Measurements from ENCODE around the gene ALK. TPM values are rescaled to one million over a fixed set of nuclear protein-coding genes. Genes with fewer than 3 reads are reported as not detected.

Gene ALK
- total RNA-seq, 1 donor from 2014 or later = 0.08 TPM

DNA sequence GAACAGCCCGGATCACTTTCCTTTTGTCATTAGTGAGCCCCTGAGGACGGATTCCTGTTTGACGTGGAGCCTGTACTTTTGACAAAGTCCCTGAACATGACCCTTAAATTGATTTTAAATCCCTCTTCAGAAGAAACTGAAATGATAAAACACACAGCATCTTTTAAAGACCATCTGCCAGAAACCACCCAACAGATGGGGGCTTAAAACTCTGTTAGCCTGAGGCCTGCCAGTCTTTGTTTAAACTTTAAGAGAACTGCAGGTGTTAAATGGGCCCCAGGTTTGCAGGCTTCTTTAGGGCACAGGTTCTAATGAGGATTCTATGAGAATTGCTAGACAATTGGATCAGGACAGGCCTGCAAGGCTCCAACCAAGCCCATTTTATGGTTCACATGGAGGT lies 177.9 kb downstream of the ALK start:
- no peak for ATAC-seq
- DNase-seq (ENCODE audit: missing footprints) = no peak
- intact Hi-C loops (cut with DNase I) = no loop called here

DNA sequence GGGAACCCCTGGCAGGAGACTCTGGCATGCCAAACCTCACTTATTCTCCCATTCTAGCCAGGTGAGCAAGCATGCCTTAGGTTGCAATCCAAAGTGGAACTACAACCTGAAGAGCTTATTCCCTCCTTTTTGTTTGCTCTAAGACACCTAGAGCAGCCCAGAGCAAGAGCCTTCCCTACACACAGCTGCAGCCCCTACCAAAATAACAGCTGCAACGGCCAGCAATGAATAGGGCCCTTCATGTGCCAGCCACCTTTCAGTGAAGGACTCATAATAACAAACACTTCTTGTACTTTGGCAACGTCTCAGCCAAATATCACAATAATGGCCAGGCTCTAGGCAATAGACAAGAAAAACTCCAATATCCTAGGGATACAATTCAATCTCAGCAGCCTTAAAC lies 178.7 kb downstream of the ALK start:
- intact Hi-C loops (cut with DNase I) = no loop called here
- DNase-seq (ENCODE audit: missing footprints) = no peak
- ATAC-seq = no peak

DNA sequence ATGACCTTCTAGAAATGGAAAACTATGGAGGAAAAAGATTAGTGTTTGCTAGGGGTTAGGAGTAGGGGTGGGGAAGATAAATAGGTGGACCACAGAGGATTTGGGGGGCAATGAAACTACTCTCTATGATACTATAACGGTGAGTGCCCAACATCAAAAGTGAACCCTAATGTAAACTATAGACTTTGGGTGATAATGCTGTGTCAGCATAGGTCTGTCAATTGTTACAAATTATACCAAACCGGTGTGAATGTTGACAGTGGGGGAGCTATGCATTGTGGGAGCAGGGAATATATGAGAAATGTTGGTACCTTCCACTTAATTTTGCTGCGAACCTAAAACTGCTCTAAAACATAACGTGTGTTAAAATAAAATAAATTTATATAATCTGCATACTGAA lies 180.3 kb downstream of the ALK start:
- DNase-seq (ENCODE audit: missing footprints) (no peak), ATAC-seq (no peak)
- intact Hi-C loops (cut with DNase I) = no loop called here

DNA sequence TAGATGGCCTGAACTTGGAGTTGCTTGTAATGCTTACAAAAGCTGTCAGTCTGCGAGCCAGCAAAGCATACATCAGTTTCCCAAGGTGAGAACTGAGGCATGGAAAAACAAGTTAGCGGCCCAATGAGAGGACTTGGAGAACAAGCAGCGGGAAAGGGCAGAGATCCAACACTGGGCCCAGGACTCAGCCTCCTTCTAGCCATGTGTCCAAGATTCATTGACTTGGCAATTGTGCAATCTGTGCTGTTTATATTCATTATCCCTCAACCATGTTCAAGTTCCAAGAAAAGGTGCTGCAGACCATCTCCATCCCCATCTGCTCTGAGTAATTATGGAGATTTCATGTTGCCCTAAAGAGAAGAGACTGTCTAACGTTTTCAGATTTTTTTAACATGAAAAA lies 187.4 kb downstream of the ALK start:
- intact Hi-C loops (cut with DNase I) = no loop called here

DNA sequence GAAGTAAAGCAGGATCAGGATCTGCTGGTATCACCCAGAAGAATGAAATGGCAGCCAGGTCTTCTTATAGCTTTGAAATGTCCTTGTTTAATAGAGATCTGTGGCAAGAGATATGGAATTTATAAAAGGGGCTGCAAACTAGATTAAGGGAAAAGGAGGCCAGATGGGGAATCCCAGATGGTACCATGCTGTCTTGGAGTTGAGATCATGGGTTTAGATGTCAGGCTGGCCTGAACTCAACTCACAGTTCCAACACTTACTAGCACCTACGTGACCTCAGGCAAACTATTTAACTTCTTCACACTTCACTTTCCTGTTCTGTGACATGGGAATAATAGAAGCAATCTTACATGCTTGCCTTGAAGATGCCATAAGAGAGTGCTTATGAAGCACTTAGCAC lies 188.2 kb downstream of the ALK start:
- ATAC-seq (no peak), DNase-seq (ENCODE audit: missing footprints) (no peak)
- intact Hi-C loops (cut with DNase I) = no loop called here

More for the DNA sequence above, 187.4 kb downstream of the ALK start:
- ATAC-seq (no peak), DNase-seq (ENCODE audit: missing footprints) (no peak)

DNA sequence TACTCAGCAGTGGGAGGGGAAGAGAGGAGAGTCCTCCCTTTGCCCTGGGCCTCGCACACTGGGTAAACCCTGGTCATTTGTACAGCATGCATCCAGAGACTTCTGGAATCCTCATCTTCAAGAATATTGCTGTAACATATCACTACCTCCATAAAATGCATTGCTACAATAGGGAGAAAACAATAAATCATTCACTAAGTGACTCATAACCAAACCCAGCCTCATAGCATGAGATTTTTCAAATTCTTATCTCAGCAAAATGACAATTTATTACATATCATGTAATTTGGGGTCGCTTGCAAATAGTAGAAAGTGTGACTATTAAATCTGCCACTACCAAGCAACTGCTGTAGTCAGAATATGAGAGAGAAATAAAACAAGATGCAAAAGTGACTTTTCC lies 189.4 kb downstream of the ALK start:
- ATAC-seq (no peak), DNase-seq (ENCODE audit: missing footprints) (no peak)
- intact Hi-C loops (cut with DNase I) = no loop called here

DNA sequence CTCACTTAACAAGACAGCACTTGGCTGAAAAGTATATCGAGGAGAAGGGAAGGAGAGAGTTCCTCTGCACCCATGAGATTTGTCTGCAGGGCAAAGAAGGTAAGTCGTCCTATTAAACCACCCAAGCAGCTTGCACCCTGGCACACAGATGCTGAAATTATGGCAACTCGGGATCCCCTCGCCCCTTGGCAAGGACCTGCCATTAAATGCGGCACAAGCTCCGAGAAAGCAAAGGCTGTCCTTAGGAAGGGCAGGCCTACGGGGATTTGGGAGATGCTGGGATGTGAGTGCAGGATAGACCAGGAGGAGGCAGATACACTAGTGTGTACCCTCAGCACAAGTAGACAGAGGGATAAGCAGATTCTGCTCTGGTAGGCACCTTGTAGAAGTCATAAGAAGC lies 191.5 kb downstream of the ALK start:
- DNase-seq (ENCODE audit: missing footprints) (no peak), ATAC-seq (no peak)
- intact Hi-C loops (cut with DNase I) = no loop called here

DNA sequence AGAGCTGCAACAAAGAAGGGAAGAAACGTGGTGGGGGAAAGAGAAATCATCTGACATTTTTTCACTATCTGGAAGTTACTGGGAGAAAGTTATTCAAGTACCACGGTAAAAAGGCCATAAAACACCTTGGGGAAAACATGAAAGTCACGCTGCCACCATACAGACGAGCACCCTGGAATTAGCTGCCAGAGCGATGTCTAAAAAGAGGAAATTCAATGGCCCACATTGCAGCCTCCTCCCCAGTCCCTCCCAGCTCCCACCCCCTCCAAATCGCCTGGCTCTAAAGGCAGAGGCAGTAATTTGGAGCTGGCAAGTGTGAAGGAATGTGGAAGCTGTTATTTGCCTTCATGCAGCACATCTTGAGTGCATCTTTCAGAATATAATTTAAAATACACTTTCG lies 192.0 kb downstream of the ALK start:
- ATAC-seq (no peak), DNase-seq (ENCODE audit: missing footprints) (no peak)
- intact Hi-C loops (cut with DNase I) = no loop called here

DNA sequence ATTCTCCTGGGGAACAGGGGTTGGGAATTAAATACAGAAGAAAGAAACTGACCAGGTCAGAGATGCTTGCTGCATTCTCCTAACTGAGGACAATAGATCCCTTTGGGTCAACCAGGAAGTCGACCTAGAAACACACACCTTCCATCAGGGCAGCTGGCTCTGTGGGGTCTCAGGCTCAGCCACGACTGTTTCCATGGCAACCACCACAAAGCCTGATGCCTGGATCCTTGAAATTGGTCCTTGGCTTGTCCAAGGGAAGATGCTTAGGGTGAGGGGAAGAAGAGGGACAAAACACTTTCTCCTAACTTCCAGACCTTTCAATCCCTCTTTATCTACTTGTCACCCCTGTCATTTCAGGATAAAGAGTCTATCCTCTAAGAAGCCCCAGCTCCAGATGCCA lies 194.4 kb downstream of the ALK start:
- intact Hi-C loops (cut with DNase I) = no loop called here
- DNase-seq (ENCODE audit: missing footprints) (no peak), ATAC-seq (no peak)

DNA sequence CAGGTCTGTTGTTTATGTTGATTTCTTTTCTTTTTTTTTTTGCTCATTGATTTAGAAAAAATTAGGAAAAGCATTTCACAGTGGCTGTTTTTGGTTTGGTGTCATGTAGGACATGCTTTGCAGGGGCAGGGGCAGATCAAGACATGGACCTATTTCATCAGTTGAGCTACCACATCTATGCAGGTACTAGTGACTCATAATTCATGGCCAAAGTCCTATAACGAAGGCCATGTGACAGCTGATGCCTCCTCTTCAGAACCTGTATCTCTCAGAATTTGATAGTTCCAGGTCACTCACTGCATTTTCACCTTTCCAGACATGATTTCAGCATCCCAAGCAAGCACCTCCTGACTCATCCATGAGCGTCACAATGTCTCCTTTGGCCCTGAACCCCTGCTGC lies 195.8 kb downstream of the ALK start:
- intact Hi-C loops (cut with DNase I) = no loop called here
- no peak for ATAC-seq

DNA sequence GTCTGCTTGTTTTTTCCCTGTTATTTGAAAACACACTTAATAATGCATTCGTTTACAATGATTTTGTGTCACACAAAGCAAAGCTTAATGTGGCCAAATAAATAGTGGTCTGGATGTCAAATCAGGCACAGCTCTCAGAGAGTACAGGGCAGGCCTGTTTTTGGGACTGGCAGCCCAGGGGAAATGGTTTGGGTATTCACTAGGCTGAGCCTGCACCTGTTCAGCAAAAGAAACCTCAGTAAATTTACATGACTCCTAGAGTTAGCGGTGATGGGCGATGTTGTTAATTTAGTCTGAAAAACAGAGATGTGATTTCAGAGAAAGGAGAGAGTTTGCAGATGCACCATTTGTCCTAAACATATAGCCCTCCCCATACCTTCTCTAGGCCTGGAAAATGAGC lies 197.1 kb downstream of the ALK start:
- ATAC-seq (no peak), DNase-seq (ENCODE audit: missing footprints) (no peak)
- intact Hi-C loops (cut with DNase I) = no loop called here

More for the DNA sequence above, 195.8 kb downstream of the ALK start:
- no peak for DNase-seq (ENCODE audit: missing footprints)

DNA sequence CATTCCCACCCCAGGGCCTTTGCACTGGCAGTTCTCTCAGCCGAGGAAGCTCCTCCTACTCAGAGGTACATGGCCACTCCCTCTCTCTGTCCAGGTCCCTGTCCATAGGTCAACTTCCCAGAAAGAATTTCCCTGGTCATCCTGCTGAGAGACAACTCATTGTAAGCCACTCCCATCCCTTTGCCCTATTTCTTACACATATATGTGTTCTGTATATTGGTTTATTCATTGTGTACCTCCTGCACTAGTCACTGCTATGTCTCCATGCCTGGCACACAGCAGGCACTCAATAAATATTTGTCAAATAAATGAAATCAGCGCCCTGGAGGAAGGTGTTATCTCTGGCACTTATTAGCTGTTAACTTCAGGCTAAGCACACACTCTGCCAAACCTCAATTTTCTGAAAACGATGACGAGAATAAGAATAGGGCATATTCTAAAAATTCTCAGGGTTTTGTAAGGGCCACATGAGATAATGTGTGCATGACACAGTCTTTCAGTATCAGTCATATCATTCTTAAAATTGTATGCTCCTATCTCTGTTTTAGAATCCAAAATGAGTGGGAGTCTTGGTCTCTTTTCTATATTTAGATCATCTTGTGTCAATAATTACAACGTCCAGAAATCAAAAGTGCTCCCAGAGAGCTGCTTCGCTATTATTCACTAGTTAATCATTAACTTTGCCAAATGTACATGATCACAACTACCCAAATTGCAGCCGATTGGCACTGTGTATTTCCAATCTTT lies 198.0 kb downstream of the ALK start:
- DNase-seq (ENCODE audit: missing footprints) = no peak
- no peak for ATAC-seq
- intact Hi-C loops (cut with DNase I) = no loop called here

DNA sequence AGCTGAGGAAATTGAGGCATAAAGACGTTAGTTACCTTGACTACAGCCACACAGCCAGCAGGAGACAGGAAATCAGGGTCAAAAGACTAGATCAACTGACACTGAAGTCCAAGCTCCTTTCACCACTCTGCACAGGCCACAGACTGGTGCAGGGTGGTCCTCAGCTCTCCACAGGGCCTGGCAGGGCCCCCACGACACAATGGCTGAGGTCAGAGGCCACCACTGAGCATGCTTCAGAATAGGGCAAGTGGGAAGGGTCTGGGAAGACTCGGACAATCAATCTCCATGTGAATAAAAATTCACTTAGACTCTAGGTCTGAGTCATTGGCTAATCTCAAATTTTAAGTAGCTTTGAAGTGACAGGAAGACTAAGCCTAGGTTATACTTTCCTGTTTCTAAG lies 201.7 kb downstream of the ALK start:
- intact Hi-C loops (cut with DNase I) = no loop called here
- DNase-seq (ENCODE audit: missing footprints) (no peak), ATAC-seq (no peak)

DNA sequence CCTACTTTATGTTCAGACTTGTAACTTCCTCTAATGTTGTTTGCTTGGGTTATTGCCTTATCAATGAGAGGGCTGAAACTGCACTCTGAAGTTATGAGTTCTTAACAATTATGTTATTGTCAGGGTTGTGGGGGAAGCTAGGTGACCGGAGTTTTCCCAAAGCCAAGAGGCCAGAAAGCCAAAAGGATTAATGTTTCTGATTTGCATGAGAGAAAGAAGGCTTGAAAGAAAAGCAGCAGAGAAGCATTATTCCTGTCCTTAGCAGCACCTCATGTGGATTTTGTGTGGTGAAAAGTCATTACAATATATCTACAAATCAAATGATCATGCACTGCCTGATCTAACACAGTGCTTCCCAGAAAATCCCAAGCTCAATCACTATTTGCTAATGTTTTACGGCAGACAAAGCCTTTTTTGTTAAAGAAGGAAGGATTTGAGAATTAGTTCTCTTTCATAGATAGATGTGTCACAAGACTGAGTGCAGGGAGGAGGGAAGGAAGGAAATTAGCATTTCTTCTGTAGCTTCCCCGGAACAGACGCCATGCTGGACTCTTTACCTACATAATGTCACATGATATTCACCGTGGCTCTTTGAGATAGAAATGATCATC lies 203.2 kb downstream of the ALK start:
- DNase-seq (ENCODE audit: missing footprints) (no peak), ATAC-seq (no peak)
- intact Hi-C loops (cut with DNase I) = no loop called here

DNA sequence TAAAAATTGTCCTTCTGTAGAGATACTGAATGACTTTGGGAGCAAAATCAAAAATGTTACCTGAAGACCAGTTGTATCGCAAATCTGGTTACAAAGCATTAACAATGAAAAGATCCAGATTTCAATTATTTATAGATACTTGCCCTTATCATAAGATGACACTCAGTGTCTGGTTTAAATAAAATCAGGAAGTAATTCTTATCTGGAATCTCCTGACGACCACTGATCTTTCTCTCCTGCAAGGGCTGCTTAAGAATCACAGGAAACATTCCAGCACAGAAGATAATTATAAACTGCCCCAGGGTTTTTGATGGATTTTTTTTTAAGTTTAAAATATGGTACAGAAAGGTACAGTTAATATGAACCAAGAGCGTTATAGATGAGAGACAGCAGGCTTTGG lies 205.7 kb downstream of the ALK start:
- DNase-seq (ENCODE audit: missing footprints) (no peak), ATAC-seq (no peak)
- intact Hi-C loops (cut with DNase I) = no loop called here

DNA sequence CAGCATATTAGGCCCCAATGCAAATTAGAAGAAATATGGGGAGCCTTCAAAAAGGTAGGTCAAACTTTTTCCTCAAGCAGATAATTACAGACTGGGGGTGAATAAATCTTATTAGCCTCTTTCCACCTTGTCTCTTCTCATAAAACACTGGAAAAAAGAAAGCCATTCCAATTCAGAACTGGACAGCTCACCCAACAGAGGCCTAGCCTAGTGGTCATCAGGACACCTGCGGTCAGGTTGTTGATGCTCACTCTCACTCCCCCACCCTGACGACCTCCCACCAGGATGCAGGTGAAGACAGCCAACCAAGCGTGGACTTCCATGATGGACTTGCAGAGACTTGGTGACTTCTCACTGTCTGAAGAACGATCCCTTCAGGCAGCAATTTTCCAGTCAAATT lies 207.1 kb downstream of the ALK start:
- intact Hi-C loops (cut with DNase I) = no loop called here
- ATAC-seq = no peak
- DNase-seq (ENCODE audit: missing footprints) = no peak

DNA sequence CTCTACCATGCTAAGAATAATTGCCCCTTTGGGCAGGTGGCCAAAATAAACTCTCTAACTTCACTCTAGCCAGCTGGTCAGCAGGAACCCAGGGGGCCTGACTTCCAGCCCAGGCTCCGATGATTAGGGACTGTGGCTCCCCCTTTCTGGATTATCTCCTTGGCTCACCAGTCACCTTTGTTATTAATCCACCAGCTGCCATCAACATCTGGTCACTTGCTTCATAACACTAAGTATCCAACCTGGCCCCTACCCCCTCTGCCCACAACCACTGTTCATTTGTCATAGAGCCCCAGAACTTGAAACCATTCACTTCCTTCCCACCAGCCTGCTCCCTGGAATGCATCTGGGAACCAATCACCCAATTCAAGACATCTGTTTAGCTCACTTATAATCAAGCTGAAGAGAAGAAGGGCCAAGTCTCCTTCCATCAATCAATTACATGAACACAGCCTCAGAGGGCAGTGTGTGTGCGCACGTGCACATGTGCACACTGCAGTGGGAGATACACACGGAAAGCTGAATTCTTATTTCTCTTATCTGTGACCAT lies 215.1 kb downstream of the ALK start:
- no peak for DNase-seq (ENCODE audit: missing footprints)
- no peak for ATAC-seq
- intact Hi-C loops (cut with DNase I) = no loop called here

DNA sequence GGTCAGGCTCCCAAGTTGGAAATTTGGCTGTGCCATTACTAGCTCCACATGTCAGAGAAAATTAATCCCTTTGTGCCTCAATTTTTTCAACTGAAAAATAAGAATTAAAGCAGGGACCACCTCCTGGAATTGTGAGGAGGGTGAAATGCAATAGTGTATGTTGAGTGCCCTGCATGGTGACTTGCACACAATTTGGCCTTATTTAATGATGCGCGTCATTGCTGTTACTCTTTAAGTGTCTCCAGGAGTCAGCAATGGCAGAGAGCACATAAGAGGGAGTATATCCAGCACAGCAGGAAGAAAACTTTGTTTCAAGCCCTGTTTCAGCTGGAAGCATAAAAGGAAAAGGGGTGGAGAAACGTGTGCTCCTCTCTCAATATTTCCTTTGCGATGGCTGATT lies 215.8 kb downstream of the ALK start:
- DNase-seq (ENCODE audit: missing footprints) = no peak
- intact Hi-C loops (cut with DNase I) = no loop called here
- ATAC-seq = no peak

DNA sequence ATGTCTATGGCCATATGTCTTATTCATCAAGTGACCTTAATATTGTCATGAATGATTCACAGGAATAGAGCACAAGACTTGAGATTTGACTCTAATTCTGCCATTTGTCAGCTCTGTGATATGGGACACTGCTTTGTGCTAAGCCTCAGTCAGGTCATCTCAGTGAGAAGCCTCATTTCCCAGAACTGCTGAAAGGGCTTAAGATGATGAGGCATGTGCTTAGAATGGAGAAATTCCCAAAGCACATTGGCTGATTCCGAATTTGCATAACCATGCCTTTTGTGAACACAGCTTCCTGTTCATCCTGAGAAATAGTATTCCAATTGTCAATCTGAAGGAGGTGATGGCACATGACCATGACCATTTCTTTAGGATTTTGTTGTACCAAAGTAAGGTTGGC lies 218.1 kb downstream of the ALK start:
- no peak for DNase-seq (ENCODE audit: missing footprints)
- ATAC-seq = no peak
- intact Hi-C loops (cut with DNase I) = no loop called here

DNA sequence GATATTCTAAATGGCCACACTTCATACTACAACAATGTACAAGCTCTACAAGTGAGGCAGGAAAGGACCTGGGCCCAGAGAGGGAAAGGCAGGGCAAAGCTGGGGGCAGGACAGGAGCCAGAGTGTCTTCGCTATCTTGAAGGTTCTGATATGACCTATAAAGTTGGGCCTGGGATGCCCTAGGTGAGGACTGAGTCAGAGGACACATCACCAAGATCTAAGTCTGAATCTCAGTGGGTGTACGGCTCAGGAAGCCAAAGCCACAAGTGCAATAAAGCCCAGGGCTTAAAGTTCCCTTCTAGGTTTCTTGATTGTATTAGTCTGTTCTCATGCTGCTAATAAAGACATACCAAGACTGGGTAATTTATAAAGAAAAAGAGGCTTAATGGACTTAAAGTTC lies 219.1 kb downstream of the ALK start:
- intact Hi-C loops (cut with DNase I) = no loop called here
- DNase-seq (ENCODE audit: missing footprints) (no peak), ATAC-seq (no peak)

DNA sequence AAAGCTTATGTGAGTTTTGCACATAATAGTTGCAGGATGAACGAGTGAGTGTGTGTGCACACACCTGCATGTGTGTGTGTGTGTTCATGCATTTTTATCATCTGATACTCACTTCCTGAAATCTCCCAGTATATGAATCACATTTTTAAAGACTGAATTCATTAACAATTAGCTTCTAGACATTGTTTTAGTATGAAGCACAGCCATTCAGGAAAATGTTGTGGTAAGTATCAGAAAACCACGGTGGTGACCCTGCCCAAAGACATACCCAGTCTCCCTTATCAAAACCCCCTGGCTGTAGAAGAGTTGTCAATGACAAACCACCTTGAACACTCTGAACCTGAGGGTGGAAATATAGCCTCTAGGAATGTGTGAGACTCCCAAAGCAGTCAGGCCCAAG lies 220.8 kb downstream of the ALK start:
- DNase-seq (ENCODE audit: missing footprints) (no peak), ATAC-seq (no peak)
- intact Hi-C loops (cut with DNase I) = no loop called here

Data from Right ventricle myocardium inferior (tissue), 1 donor.